Right atrium auricular region (tissue), 2 donors: ENCODE data around the gene UBTF. TPM values are rescaled to one million over a fixed set of nuclear protein-coding genes. Genes with fewer than 3 reads are reported as not detected.

ENCODE experiments used
- DNase-seq: peaks from one replicate; pipeline ENCODE4 v3.0.0-alpha.2; 2019; ENCODE audit warnings: low spot score
- H3K27ac ChIP-seq, 2 donors: fragments of 200-600 bp; sonication (generic); 1 replicate in 1 of 2; 2 replicates in 1 of 2; pipeline ENCODE4 v1.5.1; 2016 to 2019
- H3K27me3 ChIP-seq, 2 donors: fragments of 200-600 bp; sonication (generic); one replicate each; pipeline versions ENCODE4 v1.5.1 to v1.6.0; 2017 to 2019
- H3K36me3 ChIP-seq: fragments of 200-600 bp; sonication (generic); one replicate; pipeline ENCODE4 v1.5.1; 2016
- H3K4me1 ChIP-seq, 2 donors: fragments of 200-600 bp; sonication (generic); one replicate each; pipeline versions ENCODE4 v1.5.1 to v1.6.0; 2017 to 2019
- H3K4me3 ChIP-seq, 2 donors: fragments of 200-600 bp; sonication (generic); 1 replicate in 1 of 2; 2 replicates in 1 of 2; pipeline ENCODE4 v1.5.1; 2017 to 2019; ENCODE audit warnings: mild to moderate bottlenecking in 1 of 2, moderate library complexity in 1 of 2
- H3K9me3 ChIP-seq, 2 donors: fragments of 200-600 bp; sonication (generic); one replicate each; pipeline ENCODE4 v1.5.1; 2019
- CTCF ChIP-seq, 2 donors: fragments of 200-600 bp; sonication (generic); IDR thresholded peaks; one replicate each; pipeline ENCODE4 v1.5.1; 2019; ENCODE audit warnings: antibody characterized with exemption in 2 of 2
- total RNA-seq, 2 donors: library from RNA; depleted of rRNA; stranded (reverse); fragments of >200 nt; gene quantifications; one replicate each; pipeline ENCODE4 v1.1.0, GENCODE V29; 2016

The UBTF gene
- total RNA-seq, 2 donors from 2014 or later = 39.3 to 42.3 TPM

- DNase-seq = peak; percentile 89
- Histone ChIP-seq H3K4me1 (peaks cover 3 to 30% of the 10 kb centered on the region in 2 donors), H3K9me3 (no peaks in the 10 kb centered on the region), H3K27me3 (no peaks in the 10 kb centered on the region), H3K36me3 (no peaks in the 10 kb centered on the region), H3K27ac (peak overlapping the region; percentile 98 to 99), H3K4me3 (peak overlapping the region; percentile 91 to 92)
- TF ChIP-seq CTCF (IDR thresholded peaks at IDR 0.05) = peak in 1 of 2 donors; percentile 46
Measured at GRCh38 chr17:44222112-44222869, 2.8 kb upstream of the UBTF start.

GRCh38 chr17:44221862-44222111 lies 2.3 kb upstream of the UBTF start:
- DNase-seq = no peak
- Histone ChIP-seq H3K27ac (peak overlapping the region; percentile 98 to 99), H3K27me3 (no peaks in the 10 kb centered on the region), H3K36me3 (peaks cover 3% of the 10 kb centered on the region), H3K4me1 (peaks cover 3 to 35% of the 10 kb centered on the region in 2 donors), H3K9me3 (no peaks in the 10 kb centered on the region), H3K4me3 (peak overlapping the region; percentile 91 to 92)
- no peak for TF ChIP-seq CTCF (IDR thresholded peaks at IDR 0.05)

DNA sequence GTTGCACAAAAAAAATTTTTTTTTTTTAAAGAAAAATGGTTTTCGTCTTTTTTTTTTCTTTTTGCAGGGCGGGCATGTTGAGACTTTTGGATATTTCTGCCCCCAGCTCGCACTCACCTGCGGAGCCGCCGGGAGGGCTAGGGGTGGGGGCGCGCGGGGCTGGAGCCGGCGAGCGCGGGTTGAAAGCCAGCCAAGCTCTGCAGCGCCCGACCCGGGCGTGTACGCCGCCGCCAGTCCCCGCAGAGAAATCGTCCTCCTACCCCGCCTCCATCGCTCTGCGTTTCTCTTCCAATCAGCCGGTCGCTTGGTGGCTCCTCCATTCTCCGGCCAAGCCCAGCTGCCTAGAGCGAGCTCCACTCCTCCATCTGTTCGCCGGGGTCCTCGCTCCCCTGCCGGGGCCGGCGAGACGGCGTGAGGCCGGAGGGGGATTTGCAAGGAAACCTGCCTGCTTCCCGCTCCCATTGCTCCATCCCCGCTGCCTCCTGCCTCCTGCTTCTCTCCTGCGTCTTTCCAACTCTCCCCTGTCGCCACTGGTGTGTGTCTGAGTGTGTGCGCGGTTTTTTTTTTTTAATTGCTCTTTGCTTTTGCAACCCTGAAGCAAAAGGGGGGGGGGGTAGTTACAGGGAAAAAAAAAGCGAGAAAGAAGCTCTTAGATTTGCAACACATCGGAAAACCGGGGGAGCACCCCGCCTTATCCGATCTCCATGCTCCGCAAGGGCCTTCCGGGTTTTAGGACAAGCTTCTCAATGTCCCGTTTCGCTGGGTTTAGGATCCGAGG lies 1.8 kb upstream of the UBTF start:
- no peak for DNase-seq
- Histone ChIP-seq H3K27me3 (no peaks in the 10 kb centered on the region), H3K27ac (peak overlapping the region; percentile 98 to 99), H3K9me3 (no peaks in the 10 kb centered on the region), H3K4me1 (peaks cover 3 to 40% of the 10 kb centered on the region in 2 donors), H3K36me3 (peaks cover 8% of the 10 kb centered on the region), H3K4me3 (peak overlapping the region; percentile 91 to 92)
- TF ChIP-seq CTCF (IDR thresholded peaks at IDR 0.05) = no peak

GRCh38 chr17:44220213-44221083 lies 973 bp upstream of the UBTF start:
- Histone ChIP-seq H3K27me3 (no peaks in the 10 kb centered on the region), H3K36me3 (peaks cover 16% of the 10 kb centered on the region), H3K27ac (peak overlapping the region; percentile 98 to 99), H3K4me1 (peaks cover 3 to 43% of the 10 kb centered on the region in 2 donors), H3K9me3 (no peaks in the 10 kb centered on the region), H3K4me3 (peak overlapping the region; percentile 91 to 92)
- no peak for TF ChIP-seq CTCF (IDR thresholded peaks at IDR 0.05)
- no peak for DNase-seq

DNA sequence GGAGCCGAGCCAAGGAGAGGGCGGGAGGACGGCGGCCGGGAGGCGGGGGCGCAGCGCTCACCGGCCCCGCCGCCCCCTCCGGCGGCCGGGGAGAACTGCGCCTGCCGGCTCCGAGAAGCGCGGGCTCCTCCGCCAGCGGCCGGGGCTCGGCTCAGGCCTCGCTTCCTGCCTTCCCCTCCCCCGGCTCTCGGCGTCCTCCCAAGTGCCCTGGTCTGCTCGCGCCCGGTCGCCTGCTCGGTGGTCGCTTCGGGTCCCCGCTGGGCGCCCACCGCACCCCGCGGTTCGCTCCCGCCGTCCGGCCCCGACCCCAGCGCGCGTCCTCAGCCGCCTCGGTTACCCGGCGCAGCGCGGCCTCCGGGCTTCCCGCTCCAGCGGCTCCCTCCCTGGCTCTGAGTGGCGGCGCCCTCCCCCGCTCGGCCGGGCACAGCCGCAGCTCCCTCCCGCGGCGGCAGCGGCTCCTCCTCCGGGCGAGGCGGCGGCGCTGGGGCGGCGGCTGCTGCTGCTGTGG lies 313 bp downstream of the UBTF start:
- TF ChIP-seq CTCF (IDR thresholded peaks at IDR 0.05) = peak; percentile 37 to 47
- Histone ChIP-seq H3K4me3 (peak overlapping the region; percentile 91 to 92), H3K4me1 (peaks cover 3 to 43% of the 10 kb centered on the region in 2 donors), H3K27me3 (no peaks in the 10 kb centered on the region), H3K9me3 (no peaks in the 10 kb centered on the region), H3K27ac (peak overlapping the region; percentile 98 to 99), H3K36me3 (peaks cover 29% of the 10 kb centered on the region)
- DNase-seq = no peak
